Endothelial cell of umbilical vein (primary cell): ENCODE data around the gene ADORA2B. TPM values are rescaled to one million over a fixed set of nuclear protein-coding genes. Genes with fewer than 3 reads are reported as not detected.

Source experiments
- BruUV-seq: library from RNA; stranded (reverse); fragments of 400-500 nt; replicated peaks from 2 replicates; lab custom pipeline; 2021; lab: Mats Ljungman, UMichigan
- CTCF ChIA-PET: fragments of 300-600, 350-600 bp; sonication (Branson Sonifier 250); formaldehyde crosslinking; loops from one replicate; lab custom pipeline; 2021; ENCODE audit warnings: antibody characterized with exemption, inconsistent platforms; lab: Charles Lee
- POLR2A ChIA-PET: fragments of 300-600, 350-600 bp; sonication (Branson Sonifier 250); formaldehyde crosslinking; loops from one replicate; lab custom pipeline; 2021; ENCODE audit warnings: antibody characterized with exemption, inconsistent platforms; lab: Charles Lee
- DNase-seq: peaks from one replicate; pipeline ENCODE4 v3.0.0-alpha.2; 2011; ENCODE audit warnings: low read depth, low spot score
- FAIRE-seq: peaks from 2 replicates; lab custom pipeline; 2011; peaks lifted over from hg19 to GRCh38; lab: Jason Lieb, UNC
- H2AFZ ChIP-seq: 2 replicates; pipeline ENCODE4 v1.6.0; 2012; ENCODE audit warnings: low read depth, low read length, control low read depth, inconsistent platforms
- H3K27ac ChIP-seq: 2 replicates; pipeline ENCODE4 v1.5.1; 2011; ENCODE audit warnings: low read depth, mild to moderate bottlenecking, control low read depth, low read length, moderate library complexity; ENCODE audit not compliant: insufficient read depth
- H3K27me3 ChIP-seq, 2 experiments: 2 replicates each; pipeline versions ENCODE4 v1.6.0 to v1.6.1; 2011; ENCODE audit warnings: low read length in 2 of 2, mixed read lengths in 1 of 2; ENCODE audit not compliant: control insufficient read depth in 2 of 2, insufficient read depth in 2 of 2
- H3K36me3 ChIP-seq, 2 experiments: 2 replicates in 1 of 2; 3 replicates in 1 of 2; pipeline ENCODE4 v1.5.1; 2011; ENCODE audit warnings: low read length in 2 of 2, mild to moderate bottlenecking in 1 of 2, moderate library complexity in 1 of 2; ENCODE audit not compliant: control insufficient read depth in 2 of 2, insufficient read depth in 2 of 2; ENCODE audit errors: extremely low read depth in 1 of 2
- H3K4me1 ChIP-seq: 3 replicates; pipeline ENCODE4 v1.5.1; 2011; ENCODE audit warnings: mild to moderate bottlenecking, low read length; ENCODE audit not compliant: control insufficient read depth, insufficient read depth; ENCODE audit errors: extremely low read depth
- H3K4me2 ChIP-seq: 2 replicates; pipeline ENCODE4 v1.6.1; 2011; ENCODE audit warnings: low read length, control low read depth, mixed read lengths; ENCODE audit not compliant: insufficient read depth
- H3K4me3 ChIP-seq, 3 experiments: fragments of 200-600 bp in 1 of 3; sonication (generic), shearing (Covaris generic) in 1 of 3; replicated peaks in 1 of 3; 2 replicates each; pipeline ENCODE4 v1.5.1; 2011 to 2016; ENCODE audit warnings: control low read depth in 3 of 3, low read length in 3 of 3, mild to moderate bottlenecking in 2 of 3, inconsistent platforms in 1 of 3, low read depth in 1 of 3, moderate library complexity in 1 of 3; ENCODE audit not compliant: insufficient read depth in 1 of 3
- H3K79me2 ChIP-seq: 2 replicates; pipeline ENCODE4 v1.6.0; 2012; ENCODE audit warnings: low read length, inconsistent platforms; ENCODE audit not compliant: control insufficient read depth, insufficient read depth
- H3K9ac ChIP-seq: replicated peaks from 2 replicates; pipeline ENCODE3; 2011; ENCODE audit warnings: low read length, control low read depth; ENCODE audit not compliant: insufficient read depth; ENCODE audit errors: extremely low read depth
- H3K9me1 ChIP-seq: replicated peaks from 3 replicates; pipeline ENCODE4 v1.6.0; 2011; ENCODE audit warnings: mild to moderate bottlenecking, low read length; ENCODE audit not compliant: control insufficient read depth, insufficient read depth; ENCODE audit errors: extremely low read depth
- H3K9me3 ChIP-seq: replicated peaks from 2 replicates; pipeline ENCODE4 v1.5.1; 2012; ENCODE audit warnings: low read length, inconsistent platforms; ENCODE audit not compliant: control insufficient read depth, insufficient read depth
- H4K20me1 ChIP-seq: replicated peaks from 2 replicates; pipeline ENCODE3; 2011; ENCODE audit warnings: mild to moderate bottlenecking, low read length; ENCODE audit not compliant: control insufficient read depth, insufficient read depth; ENCODE audit errors: extremely low read depth
- CTCF ChIP-seq, 2 donors: IDR thresholded peaks; 1 replicate in 1 of 2; 2 replicates in 1 of 2; pipeline ENCODE4 v1.5.1; 2011; ENCODE audit warnings: low read length in 2 of 2, mild to moderate bottlenecking in 2 of 2, moderate library complexity in 2 of 2, control low read depth in 1 of 2, inconsistent platforms in 1 of 2, low read depth in 1 of 2; ENCODE audit not compliant: insufficient read depth in 1 of 2; ENCODE audit errors: extremely low read depth in 1 of 2
- EZH2 ChIP-seq: IDR thresholded peaks from 2 replicates; pipeline ENCODE4 v1.6.1; 2012; ENCODE audit warnings: borderline replicate concordance, low read depth, mild to moderate bottlenecking, moderate library complexity, low read length, inconsistent platforms; ENCODE audit not compliant: severe bottlenecking
- FOS ChIP-seq: IDR thresholded peaks from 2 replicates; pipeline ENCODE4 v1.6.1; 2011; ENCODE audit warnings: mild to moderate bottlenecking, low read length, moderate library complexity, borderline replicate concordance; ENCODE audit not compliant: insufficient read depth
- GATA2 ChIP-seq: IDR thresholded peaks from 2 replicates; pipeline ENCODE4 v1.7.0; 2011; ENCODE audit warnings: low read depth, mild to moderate bottlenecking, moderate library complexity, mixed read lengths, low read length; ENCODE audit not compliant: insufficient read length, insufficient read depth
- JUN ChIP-seq: IDR thresholded peaks from 2 replicates; pipeline ENCODE4 v1.6.1; 2011; ENCODE audit warnings: borderline replicate concordance, low read depth; ENCODE audit not compliant: insufficient read length, insufficient read depth
- MAX ChIP-seq: IDR thresholded peaks from 2 replicates; pipeline ENCODE4 v1.6.1; 2011; ENCODE audit not compliant: insufficient read depth, insufficient read length
- MYC ChIP-seq: IDR thresholded peaks from one replicate; pipeline ENCODE4 v1.6.1; 2011; ENCODE audit warnings: mild to moderate bottlenecking, low read depth, low read length
- POLR2A ChIP-seq: IDR thresholded peaks from 2 replicates; pipeline ENCODE4 v1.6.1; 2012; ENCODE audit warnings: low read depth, mild to moderate bottlenecking, control low read depth, low read length
- POLR2AphosphoS5 ChIP-seq: IDR thresholded peaks from 2 replicates; pipeline ENCODE4 v1.6.1; 2012; ENCODE audit warnings: low read depth, mild to moderate bottlenecking, control low read depth, low read length, moderate library complexity; ENCODE audit not compliant: insufficient read depth
- dilution Hi-C: fragments of 300-500 bp; cut with MboI; formaldehyde crosslinking; loops from one replicate; pipeline ENCODE4 v1.15.0; 2019; ENCODE audit warnings: low sequenced_read_pairs; ENCODE audit not compliant: extremely low pct_ligation_motif_present
- intact Hi-C: fragments of 100-400 bp; cut with micrococcal nuclease; formaldehyde crosslinking; loops from one replicate; pipeline ENCODE4 v1.10.0; 2022
- polyA plus RNA-seq, 4 experiments: library from polyadenylated mRNA; depleted of rRNA in 3 of 4; stranded (reverse) in 3 of 4; unstranded in 1 of 4; fragments of >200 nt; gene quantifications; 2 replicates each; pipeline versions ENCODE4 v1.2.1 to v1.2.3, GENCODE V29; 2011 to 2012; ENCODE audit warnings: missing spikeins in 1 of 4
- total RNA-seq: library from RNA; stranded (reverse); gene quantifications from 2 replicates; pipeline ENCODE4 v1.2.3, GENCODE V29; 2021

Gene ADORA2B
- total and polyA plus RNA-seq, 2 donors (not counting 3 experiments of a cell fraction or from before 2014, with no cell fraction given) = 8.8 to 9.8 TPM

- Histone ChIP-seq H3K9me3 (no peaks in the 10 kb centered on the region), H3K9me1 (no peaks in the 10 kb centered on the region), H3K27ac (peak overlapping the region; percentile 48), H3K4me3 (no peak overlapping the region), H2AFZ (no peak overlapping the region), H3K27me3 (no peaks in the 10 kb centered on the region), H3K4me2 (peak overlapping the region; percentile 18), H3K79me2 (peaks cover 29% of the 10 kb centered on the region), H3K36me3 (no peaks in the 10 kb centered on the region), H3K9ac (no peak overlapping the region), H4K20me1 (no peaks in the 10 kb centered on the region), H3K4me1 (peaks cover 32% of the 10 kb centered on the region)
- POLR2A ChIA-PET = interaction anchor here (1.0 kb wide), 2 partner anchors 9 to 427 kb away, joined by 3 to 6 read pairs; partner anchors contain the start of genes ADORA2B and UBB
- CTCF ChIA-PET = interaction anchor here (1.0 to 1.9 kb wide), 3 partner anchors 9 to 45 kb away, joined by 3 to 19 read pairs (median 5); partner anchors contain the start of genes ADORA2B and ZSWIM7
- DNase-seq (peak; percentile 89), FAIRE-seq (peak; percentile 93)
- dilution Hi-C loops = no loop called here
- TF ChIP-seq MAX (peak; percentile 51), MYC (peak; percentile 76), EZH2 (no peak), POLR2A (no peak), JUN (peak; percentile 66), FOS (peak; percentile 76), POLR2AphosphoS5 (peak; percentile 90), GATA2 (no peak), CTCF (IDR thresholded peaks at IDR 0.05; ENCODE audit: extremely low read depth in 1 of 2, insufficient read depth in 1 of 2, low read depth in 1 of 2, low read length in 2 of 2) (peak in 1 of 2 donors; percentile 16)
- intact Hi-C loops = no loop called here
- BruUV-seq = no TSS peak
These were observed 9.3 kb downstream of the ADORA2B start for GRCh38 chr17:15954222-15954621.
